HuH-7.5 (cell line): Measurements from ENCODE around the gene NOP9.

Experiments
- DNase-seq: peaks from one replicate; pipeline ENCODE4 v3.0.0; 2011; ENCODE audit warnings: low spot score

Gene NOP9

DNA sequence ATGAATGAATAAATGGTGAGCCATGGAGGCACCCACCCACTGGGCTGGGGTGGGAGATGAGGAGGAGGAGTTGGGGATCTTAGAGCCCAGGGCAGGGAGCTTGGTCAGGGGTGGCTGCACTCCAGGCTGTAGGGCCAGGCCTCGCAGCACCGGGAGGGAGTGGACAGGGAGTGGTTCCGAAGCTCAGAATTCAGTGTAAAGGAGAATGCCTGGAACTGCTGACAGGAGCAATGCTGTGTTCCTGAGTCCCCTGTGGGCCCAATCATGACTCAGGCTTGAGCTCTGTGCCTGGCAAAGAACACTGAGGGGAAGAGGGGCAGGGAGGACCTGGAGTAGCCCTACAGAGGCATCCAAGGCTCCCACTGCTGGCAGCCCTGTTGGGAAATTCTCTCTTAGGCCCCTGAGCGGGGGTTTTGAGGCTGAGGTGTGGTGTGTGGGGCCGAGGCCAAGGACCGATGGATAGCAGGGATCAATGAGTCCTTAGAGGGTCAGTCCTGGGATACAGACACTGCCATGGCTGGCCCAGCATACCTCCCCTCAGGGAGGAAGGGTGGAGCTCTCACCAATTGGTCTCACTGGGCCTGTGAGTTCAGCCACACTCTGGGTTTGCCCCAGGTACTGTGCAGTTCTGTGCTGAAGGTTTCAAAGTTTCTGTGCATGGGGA, 18.7 kb upstream of the NOP9 start:
- no peak for DNase-seq

DNA sequence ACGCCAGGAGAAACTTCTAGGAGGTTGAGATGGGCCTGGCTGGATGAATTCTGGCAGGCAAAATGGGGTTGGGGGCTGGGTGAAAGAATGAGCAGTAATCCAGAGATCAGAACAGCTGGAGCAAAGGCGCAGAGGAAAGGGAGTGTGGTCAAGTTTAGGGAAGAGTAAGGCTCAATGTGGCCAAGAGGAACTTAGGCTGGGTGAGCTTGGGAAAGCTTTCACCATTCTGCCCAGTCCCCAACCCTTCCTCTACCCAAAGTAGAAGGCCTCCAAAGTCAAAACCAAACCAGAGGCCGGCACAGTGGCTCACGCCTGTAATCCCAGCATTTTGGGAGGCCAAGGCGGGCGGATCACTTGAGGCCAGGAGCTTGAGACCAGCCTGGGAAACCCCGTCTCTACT, 18.0 kb upstream of the NOP9 start:
- no peak for DNase-seq

DNA sequence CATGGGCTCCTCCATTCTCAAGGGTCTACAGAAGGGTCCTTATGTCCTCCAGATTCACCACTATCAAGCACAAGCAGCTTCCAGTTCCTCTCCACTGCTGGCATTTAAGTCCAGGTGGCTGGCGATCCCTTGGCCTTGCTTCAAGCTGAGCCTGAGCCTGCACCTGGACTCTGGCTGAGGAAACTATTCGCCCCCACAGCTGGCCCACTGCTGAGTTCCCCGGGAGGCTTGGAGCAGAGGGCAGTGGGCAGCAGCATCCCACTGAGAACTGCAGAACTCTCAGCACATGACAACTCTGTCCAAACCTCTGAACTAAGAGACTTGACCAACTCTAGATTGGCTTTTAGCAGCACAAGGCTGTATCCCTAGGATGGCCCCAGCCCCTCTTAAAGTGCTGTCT, 16.9 kb upstream of the NOP9 start:
- DNase-seq: no peak

DNA sequence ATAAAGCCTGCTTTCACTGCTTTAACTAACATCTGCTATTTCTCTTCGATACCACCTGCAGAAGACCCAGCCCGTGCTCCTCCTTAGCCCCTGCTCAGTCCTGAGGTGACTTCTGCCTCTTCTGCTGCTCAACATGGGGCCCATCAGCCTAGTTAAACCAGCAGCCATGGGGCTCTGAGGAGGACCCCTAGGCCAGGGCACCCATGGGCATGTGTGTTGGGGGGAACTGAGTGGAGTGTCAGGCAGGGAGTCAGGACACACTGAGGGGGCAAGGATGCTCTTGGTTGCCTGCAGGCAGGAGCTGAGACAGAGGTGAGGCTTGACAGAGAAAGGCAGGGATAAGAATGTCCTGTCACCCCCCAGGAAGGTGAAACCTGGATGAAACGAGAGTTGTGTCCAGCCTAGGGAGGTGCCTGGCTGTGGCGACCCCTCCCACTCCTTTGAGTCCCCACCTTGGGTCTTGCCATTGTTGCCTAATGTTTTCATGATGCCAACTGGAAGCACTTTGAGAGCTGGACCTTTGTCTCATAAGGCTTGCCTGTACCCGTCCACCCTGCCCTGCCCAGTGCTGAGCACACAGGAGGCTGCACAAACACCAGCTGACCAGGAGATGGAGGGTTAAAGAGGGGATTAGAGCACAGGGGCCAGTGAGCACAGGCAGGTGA, 15.7 kb upstream of the NOP9 start:
- DNase-seq: no peak

DNA sequence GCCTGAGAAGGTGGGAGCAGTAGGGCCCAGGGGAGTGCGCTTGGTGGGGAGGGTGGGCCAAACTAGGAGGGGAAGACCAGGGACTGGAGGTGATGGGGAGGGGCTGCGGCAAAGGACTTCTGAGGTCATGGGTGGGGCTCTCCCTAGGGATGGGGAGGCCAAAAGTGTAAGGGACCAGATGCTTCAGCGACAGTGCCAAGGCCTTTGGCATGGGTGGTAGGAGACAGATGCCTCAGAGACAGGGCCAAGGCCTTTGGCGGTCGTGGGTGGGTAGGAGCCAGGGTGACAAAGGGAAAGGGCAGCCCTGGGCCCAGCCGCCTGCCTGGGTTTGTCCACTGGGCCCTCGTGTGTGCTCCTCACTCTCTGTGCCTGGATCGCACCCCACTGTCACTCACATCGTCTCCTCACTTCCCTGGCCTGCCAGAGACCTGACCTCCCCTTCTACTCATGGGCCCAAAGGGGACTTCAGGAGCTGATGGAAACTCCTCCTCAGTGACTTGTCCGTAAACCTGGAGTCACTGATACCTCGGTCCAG, 15.1 kb upstream of the NOP9 start:
- DNase-seq: no peak

DNA sequence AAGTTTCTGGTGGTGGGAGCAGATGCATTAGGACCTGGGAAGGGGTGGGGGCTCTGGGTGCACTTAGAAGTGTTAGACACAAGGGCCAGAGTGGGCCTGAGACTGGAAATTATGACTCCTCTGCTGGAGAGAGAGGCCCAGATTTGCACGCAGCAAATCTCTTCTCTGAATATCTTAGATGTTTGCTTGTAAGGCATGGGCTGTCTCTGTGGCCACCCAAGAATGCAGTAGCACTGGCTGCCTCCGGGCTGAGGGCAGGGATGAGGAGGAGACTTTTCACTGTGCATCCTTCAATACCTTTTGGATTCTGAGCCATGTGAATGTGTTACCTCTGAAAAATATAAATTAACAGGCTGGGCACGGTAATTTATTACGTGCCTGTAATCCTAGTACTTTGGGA, 14.3 kb upstream of the NOP9 start:
- no peak for DNase-seq

DNA sequence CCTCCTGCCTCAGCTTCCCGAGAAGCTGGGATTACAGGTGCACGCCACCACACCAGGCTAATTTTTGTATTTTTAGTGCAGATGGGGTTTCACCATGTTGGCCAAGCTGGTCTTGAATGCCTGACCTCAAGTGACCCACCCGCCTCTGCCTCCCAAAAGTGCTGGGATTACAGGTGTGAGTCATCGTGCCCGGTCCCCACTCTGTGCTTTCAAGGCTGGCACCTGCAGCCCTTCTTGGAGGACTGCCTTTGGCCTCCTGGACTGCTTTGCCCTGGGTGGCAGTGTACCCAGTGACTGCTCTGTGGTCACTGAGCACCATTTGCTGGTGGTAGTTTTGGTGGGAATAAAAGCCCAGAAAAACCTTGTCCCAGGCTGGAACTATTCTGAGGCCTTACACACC, 12.7 kb upstream of the NOP9 start:
- DNase-seq: no peak

DNA sequence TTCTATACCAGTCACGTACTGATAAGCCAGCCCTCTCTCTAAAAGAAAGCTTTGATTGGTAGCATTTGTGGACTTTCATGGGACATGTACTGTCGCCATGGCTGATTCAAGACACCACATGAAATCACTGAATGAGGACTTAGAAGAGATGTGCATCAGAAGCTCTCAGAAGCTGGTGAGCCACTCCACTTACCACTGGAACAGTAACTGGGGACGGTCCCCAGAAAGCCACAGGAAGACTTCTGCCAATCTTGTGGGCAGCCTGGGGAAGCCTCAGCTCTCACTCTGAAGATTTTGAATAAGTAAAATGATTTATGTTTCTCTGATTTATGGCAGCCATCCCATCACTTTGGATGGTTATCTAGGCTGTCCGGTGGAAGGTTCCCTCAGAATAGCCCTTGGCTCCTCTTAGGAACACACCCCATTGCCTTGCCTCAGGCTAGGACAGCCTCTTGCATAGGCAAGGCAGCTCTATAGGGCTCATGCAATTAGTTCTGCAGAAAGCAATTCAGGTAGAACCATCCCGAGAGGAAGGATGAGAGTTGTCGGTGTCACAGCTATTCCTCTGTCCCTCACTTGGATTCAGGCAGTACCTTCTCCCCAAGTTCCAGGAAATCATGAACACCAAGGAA, 9.9 kb upstream of the NOP9 start:
- no peak for DNase-seq

DNA sequence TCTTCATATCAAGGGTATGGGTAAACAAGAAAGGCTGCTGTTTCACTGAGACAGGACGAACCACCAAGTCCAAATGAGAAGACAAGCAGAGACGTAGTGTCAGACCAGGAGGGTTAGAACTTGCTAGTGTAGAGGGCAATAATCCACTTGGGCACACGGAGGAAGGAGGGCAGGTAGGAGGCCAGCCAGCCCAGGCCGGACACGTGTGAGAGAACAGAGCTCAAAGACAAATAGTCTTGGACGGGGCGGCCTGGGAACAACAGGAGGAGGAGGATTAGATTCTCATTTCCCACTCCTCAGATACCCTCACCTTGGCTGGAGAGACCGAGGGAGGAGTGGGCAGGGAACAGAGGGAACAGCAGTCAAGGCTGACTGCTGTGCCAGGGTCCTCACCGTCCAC, 8.9 kb upstream of the NOP9 start:
- no peak for DNase-seq

DNA sequence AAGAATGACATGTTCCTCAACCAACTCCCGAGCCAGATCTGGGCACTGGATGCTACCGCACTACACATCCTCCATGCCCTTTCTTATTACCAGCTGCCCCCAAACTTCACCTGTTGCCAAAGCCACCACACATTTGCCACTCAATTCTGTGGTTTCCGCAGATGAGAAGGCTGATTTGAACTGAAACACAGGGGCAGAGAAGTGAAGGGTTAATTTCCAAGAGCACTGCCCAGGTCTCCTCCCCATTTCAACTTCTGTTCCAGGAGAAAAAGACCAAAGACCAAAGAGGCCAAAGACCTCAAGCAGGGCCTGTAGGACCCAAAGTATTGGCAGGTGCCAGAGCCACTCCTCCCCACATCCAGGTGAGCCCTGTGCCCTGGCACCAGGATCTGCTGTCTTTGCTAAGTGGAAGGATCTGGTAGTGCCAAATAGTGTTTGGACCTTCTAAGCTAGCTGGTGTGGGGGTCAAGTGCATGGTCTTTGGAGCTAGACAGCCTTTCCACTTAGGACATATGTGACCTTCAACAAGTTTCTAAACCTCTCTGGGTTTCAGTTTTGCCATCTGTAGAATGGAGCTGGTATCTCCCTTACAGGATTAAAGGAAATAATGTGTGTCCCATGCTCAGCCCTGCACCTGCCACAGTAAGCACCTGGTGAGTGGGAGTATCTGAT, 8.1 kb upstream of the NOP9 start:
- no peak for DNase-seq

DNA sequence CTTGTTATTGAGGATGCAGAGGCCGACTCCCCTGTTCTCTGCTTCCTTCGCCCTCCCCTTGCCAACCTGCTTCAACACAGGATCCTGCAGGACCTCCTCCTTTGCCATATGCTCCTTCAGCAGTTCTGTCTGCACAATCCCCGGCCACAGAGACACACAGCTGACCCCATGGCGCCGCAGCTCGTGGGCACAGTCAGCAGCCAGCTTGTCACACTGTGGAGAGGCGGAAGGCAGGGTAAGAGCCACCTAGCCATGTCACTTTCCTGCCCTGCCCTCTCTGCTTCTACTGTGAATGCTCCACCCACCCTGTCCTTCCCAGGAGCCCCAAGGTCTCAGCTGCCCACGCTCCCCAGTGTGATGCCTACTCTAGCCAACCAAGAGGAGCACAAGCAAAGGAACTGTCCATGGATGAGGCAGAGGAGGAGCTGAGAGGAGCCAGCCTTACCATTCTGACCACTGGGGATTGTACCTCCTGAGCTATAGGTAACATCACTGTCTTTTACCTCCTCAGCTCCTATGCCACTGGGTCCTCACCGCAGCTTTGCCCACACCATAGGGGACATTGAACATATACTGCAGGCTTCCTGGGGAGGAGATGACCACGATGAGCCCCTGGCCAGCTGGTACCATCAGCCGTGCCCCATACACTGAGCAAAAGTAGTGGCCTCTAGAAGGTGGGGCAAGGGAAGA, 7.4 kb upstream of the NOP9 start:
- no peak for DNase-seq

DNA sequence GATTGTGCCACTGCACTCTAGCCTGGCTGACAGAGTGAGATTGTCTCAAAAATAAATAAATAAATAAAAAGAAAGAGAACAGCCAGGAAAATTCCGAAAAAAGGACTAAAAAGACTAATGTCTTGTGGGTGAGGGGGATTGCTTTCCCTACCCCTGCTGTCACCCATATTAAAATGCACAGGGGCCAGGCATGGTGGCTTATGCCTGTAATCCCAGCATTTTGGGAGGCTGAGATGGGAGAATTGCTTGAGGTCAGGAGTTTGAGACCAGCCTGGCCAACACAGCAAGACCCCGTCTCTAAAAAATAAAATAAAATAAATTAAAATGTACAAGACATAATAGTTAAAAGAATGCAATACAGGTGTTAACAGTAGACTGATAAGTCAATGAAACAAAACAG, 6.1 kb upstream of the NOP9 start:
- DNase-seq: no peak

DNA sequence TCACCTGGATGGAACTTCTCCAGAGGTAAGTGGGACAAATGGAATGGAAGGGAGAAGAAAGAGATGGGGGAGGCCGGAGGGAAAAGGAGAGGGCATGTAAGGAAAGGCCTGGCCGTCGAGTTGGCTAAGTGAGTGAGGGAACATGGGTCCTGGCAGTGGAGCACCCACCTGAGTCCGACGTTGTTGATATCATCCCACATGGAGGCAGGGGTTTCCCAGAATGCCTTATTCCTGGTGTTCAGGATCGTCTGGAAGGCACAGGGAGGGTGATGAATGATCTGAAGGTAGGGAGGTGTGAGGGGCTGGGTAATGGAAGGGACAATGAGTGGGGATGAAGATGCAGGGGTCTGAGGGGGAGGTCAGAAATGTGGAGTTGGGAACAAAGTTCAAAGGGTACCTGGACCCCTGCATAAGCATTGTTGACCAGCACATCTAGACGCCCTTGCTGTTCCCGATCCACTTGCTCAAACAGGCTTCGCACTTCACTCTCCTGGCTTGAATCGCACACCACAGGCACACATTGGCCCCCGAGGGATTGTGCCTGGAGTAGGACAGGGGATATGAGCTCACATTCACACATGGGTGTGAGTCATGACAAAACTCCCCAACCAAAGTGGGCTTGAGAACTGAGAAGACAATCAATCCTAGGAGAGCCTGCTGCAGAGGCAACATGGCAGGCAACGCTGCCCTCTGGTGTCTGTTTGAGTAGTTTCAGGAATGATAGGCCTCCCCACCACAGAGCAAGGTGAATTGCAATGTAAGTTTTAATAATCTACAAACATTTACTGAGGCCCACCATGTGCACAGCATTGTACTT, 3.1 kb upstream of the NOP9 start:
- DNase-seq: peak; percentile 70

DNA sequence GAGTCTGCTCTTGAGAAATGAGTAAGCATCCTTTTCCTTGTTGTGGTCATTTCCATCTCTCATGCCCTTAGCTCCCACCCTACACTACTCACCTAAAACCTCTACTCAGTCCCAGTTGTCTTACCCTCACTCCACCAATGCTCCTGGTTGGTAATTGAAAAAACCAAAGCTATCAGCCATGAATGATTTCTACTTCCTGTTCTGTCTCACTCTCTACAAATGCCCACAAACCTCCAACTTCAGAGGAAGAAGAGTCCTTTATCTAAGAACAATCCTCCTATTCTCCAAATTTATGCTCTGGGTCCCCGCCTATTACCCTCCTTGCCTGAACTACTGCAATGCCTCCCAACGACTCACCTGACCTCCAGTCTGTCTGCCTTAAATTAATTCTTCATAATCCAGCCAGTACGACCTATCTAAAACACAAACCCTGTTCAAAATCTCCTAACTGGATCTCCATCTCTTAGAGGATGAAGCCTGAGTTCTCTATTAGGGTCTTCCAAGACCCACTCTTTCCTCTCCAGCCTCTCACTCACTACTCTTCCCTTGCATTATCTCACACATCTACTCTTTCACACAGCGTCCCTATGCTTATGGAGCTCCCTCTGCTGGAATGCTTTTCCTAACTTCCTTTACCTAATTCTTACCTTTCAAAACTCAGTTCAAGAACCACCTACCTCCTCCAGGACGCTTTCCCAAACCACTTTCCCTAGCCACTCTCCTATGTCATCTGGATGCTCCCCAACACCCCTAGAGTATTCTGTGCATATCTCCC, 2.3 kb upstream of the NOP9 start:
- no peak for DNase-seq

DNA sequence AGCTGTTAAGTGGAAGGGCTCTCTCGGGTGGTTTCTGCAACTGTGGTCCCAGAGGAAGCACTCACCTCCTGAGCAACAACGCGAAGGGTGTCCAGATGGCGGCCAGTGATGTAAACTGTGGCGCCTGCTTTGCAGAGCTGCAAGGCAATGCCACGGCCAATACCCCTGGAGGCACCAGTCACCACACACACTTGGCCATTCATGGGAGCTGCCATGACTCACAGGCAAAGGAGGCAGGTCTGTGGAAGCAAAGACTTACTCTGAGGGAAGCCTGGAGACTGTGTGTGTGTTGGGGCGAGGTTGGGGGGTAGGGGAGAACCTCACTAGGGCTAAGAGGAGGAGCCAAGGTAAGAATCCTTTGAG, 777 bp upstream of the NOP9 start:
- no peak for DNase-seq

DNA sequence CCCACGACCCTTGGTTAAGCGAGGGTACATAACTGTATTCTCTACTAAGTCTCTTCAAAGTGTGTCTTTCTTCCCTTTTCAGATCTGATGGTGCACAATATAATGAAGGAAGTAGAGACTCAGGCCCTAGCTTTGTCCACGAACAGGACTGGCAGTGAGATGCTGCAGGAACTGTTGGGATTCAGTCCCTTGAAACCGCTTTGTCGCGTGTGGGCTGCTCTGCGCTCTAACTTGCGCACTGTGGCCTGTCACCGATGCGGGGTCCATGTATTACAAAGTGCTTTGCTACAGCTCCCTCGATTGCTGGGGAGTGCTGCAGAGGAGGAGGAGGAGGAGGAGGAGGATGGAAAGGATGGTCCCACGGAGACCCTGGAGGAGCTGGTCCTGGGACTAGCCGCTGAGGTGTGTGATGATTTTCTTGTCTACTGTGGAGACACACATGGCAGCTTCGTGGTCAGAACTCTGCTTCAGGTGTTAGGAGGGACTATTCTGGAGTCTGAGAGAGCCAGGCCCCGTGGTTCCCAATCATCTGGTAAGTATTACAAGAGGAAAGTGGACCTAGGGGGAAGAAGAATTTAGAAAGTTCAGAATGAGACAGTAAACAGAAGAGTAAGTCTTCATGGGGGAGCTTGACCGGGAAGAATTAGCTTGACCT, 803 bp downstream of the NOP9 start:
- DNase-seq: no peak

DNA sequence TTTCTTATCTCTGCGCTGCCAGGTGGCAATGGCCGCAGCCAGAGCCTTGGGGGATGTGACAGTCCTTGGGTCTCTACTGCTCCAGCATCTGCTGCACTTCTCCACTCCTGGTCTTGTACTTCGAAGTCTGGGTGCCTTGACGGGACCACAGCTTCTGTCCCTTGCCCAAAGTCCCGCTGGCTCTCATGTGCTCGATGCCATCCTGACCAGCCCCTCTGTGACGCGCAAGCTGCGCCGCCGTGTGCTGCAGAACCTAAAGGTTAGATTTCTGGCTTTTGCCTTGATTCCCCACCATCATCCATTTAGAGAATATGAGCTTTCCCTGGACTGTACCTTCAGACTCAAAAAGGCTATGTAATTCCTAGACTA, 4.4 kb downstream of the NOP9 start:
- DNase-seq: no peak

DNA sequence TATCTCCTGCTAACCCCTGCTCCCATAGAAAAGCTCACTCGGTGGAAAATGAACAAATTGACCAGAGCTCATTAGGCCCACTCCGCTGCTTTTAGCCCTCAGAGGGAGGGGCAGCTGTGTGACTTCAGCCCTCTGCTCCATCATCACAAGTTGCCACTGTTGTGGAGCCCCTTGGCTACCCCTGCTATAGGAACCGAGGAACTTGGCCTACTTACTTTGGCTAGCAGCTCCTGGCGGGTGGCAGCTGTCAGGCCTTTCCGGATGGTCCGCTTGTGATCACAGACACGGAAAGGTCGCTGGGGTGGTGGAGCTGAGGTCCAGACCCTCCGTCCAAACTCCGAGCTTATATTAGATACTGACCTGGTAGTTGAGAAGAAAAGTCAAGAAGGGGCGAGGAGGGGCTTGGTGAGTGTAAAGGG, 7.5 kb downstream of the NOP9 start:
- no peak for DNase-seq

DNA sequence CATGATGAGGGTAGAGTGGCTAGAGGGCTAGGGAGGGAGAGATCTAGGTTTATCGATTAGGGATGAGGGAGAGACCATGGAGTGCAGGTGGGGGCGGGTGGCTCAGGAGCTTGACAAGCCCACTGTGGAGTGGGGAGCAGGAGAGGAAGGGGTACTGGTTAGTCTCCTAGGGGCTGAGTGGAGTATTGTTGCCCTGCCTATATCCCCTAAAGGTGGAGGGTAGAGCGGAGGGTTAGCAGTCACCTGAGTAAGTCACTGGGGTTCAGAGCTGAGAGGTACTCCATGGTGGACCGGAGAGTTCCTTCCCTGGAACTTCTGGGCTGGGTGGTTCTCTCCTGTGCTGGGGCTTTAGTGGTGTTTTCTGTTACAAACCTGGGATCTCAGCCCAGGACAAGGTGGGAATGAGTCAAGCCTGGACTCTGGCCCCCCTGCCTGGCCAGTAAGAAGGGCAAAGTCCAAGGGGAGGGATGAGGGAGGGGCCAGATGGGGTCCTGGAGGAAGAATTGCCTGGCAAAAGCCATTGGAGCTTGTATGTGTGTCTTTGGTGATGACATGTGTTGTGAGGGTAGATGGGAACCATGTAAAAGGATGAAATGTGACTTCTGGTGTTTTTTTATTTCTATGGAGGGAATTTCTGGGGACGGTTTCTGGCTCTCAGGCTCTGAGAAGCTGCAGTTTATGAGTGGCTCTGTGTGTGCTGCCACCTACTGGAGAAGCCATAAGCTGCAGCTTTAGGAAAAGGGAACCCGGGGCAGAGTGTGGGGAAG, 8.1 kb downstream of the NOP9 start, which contains the start of gene CIDEB:
TSS of gene CIDEB (minus strand) at position 403 of the 767 bp plus-strand sequence. CDS start at position 284, 119 bp downstream.
- peak; percentile 97 for DNase-seq
